PFSK-1 (cell line): ENCODE results near the gene NDC80.

Experiments
- FOXP2 ChIP-seq: optimal IDR thresholded peaks from 2 replicates; pipeline ENCODE3; 2011; ENCODE audit warnings: borderline replicate concordance, control low read depth, inconsistent platforms; ENCODE audit not compliant: insufficient read depth; ENCODE audit errors: extremely low read length, extremely low read depth
- POLR2AphosphoS5 ChIP-seq: IDR thresholded peaks from 2 replicates; pipeline ENCODE4 v1.6.1; 2012; ENCODE audit warnings: low read depth, mild to moderate bottlenecking, control low read depth, low read length, moderate library complexity
- SIN3A ChIP-seq: IDR thresholded peaks from 2 replicates; pipeline ENCODE4 v1.6.1; 2012; ENCODE audit warnings: mild to moderate bottlenecking, low read length, moderate library complexity, borderline replicate concordance; ENCODE audit not compliant: insufficient read depth
- TAF1 ChIP-seq: IDR thresholded peaks from 2 replicates; pipeline ENCODE4 v1.6.1; 2012; ENCODE audit warnings: low read length, control low read depth, borderline replicate concordance; ENCODE audit not compliant: insufficient read depth
- TF ChIP-seq, protein P1 (sequence below), 2 experiments: IDR thresholded peaks; 2 replicates each; pipeline versions ENCODE4 v1.6.1 to v1.8.0; 2011 to 2012; ENCODE audit warnings: low read depth in 2 of 2, low read length in 2 of 2, control low read depth in 1 of 2, inconsistent platforms in 1 of 2, mild to moderate bottlenecking in 1 of 2, moderate library complexity in 1 of 2; ENCODE audit not compliant: insufficient read depth in 1 of 2

The NDC80 gene

DNA sequence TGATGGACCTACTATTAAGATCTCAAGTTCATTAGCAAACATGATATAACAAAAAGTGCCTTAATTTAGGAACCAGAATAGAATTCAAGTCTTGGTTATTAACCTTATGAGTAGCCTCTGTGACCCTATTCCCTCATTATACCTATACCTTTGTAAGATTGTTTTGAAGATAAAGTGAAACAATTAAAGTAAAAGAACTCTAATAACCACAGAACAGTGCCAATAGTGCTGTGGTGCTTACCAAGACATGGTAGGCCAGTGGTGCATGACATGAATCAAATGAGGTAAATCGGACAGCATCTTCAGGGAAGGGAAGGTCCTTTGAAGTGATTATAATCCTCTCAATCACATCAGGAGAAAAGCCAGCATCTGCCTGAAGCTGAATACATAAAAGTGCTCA, 36.5 kb upstream of the NDC80 start:
- TF ChIP-seq FOXP2: no peak
- TF ChIP-seq SIN3A: no peak
- TF ChIP-seq, protein P1, sequence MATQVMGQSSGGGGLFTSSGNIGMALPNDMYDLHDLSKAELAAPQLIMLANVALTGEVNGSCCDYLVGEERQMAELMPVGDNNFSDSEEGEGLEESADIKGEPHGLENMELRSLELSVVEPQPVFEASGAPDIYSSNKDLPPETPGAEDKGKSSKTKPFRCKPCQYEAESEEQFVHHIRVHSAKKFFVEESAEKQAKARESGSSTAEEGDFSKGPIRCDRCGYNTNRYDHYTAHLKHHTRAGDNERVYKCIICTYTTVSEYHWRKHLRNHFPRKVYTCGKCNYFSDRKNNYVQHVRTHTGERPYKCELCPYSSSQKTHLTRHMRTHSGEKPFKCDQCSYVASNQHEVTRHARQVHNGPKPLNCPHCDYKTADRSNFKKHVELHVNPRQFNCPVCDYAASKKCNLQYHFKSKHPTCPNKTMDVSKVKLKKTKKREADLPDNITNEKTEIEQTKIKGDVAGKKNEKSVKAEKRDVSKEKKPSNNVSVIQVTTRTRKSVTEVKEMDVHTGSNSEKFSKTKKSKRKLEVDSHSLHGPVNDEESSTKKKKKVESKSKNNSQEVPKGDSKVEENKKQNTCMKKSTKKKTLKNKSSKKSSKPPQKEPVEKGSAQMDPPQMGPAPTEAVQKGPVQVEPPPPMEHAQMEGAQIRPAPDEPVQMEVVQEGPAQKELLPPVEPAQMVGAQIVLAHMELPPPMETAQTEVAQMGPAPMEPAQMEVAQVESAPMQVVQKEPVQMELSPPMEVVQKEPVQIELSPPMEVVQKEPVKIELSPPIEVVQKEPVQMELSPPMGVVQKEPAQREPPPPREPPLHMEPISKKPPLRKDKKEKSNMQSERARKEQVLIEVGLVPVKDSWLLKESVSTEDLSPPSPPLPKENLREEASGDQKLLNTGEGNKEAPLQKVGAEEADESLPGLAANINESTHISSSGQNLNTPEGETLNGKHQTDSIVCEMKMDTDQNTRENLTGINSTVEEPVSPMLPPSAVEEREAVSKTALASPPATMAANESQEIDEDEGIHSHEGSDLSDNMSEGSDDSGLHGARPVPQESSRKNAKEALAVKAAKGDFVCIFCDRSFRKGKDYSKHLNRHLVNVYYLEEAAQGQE (IDR thresholded peaks at IDR 0.05; ENCODE audit: insufficient read depth in 1 of 2, low read depth in 2 of 2, low read length in 2 of 2): no peak
- TF ChIP-seq POLR2AphosphoS5: no peak
- TF ChIP-seq TAF1: no peak

DNA sequence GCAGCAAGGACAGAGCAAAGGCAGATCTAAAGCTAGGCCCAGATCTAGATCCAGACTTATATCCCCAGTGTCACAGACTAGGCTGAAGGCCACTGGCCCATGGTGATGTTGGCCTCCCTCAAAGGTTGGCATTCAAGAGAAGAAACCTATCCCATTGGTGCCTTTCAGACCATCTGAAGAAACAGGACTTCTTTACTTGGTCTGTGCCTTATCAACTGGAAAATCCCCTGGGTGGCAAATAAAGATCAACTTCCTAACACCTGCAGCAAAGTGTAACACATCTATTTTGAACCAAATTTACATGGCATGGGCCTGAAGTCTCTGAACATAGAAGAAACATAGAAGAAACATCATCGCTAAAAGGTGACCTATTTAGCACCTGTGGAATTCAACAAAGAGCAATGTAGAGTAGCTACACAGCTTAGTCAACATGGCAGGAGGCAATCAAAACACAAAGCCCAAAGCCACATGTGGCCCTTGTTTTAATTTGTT, 35.9 kb upstream of the NDC80 start:
- TF ChIP-seq SIN3A: no peak
- no peak for TF ChIP-seq TAF1
- TF ChIP-seq, protein P1 (IDR thresholded peaks at IDR 0.05; ENCODE audit: insufficient read depth in 1 of 2, low read depth in 2 of 2, low read length in 2 of 2): no peak
- TF ChIP-seq FOXP2: no peak
- TF ChIP-seq POLR2AphosphoS5: no peak

DNA sequence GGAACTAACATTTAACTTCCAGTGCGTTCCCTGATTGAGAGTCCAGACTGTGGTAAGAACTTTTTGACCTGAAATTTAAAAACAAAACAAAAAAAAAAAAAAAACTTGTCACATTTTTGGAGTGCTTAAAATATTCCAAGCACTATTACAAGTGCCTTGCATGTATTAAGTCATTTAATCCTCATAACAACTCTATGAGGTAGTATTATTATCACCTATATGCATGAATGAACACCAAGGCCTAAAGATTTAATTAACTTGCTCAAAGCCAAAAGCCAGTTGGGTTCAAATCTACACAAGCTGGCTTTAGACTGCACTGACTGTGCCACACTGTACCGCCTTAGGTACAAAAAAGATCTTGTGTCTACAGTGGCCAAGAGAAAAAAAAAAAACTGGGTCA, 35.3 kb upstream of the NDC80 start:
- TF ChIP-seq POLR2AphosphoS5 (no peak), SIN3A (no peak), FOXP2 (no peak), TAF1 (no peak)
- TF ChIP-seq, protein P1 (IDR thresholded peaks at IDR 0.05; ENCODE audit: insufficient read depth in 1 of 2, low read depth in 2 of 2, low read length in 2 of 2): no peak

DNA sequence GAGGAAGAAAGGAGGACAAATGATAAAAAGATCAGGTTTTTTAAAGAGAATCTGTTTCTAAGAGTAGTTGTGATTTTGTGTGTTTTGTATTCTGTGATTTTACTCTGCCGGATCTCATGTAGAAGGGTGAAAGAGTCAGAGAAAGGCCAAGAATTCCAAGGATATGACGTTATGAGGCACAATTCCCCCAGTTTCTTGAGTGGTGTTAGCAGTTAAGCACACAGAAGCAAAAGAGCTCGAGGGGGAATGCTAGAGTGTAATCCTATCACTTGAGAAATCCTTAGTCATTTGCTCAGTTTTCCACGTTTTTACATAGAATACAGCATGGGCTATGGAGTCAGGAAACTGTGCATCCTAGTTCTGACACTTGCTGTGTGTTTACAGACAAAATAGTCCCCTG, 34.9 kb upstream of the NDC80 start:
- no peak for TF ChIP-seq TAF1
- no peak for TF ChIP-seq POLR2AphosphoS5

DNA sequence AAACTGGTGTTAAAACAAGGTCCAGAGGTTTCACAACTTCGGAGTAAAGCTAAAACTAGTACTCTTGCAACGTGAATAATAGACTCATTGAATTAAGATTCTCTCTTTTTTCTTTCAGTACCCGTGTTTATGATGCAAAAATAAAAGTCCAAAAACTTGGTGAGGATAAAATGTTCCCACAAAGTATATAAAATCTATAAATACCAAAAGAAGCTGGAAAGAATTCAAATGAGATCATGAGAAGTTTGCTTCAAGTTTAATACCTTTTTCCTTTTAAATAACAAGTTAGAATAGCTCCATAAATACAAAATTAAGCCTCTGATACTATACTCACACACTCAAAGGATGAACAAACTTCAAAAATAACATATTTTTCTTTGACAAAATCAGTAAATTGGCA, 34.1 kb upstream of the NDC80 start:
- TF ChIP-seq TAF1 (no peak), FOXP2 (no peak), SIN3A (no peak), POLR2AphosphoS5 (no peak)
- TF ChIP-seq, protein P1 (IDR thresholded peaks at IDR 0.05; ENCODE audit: insufficient read depth in 1 of 2, low read depth in 2 of 2, low read length in 2 of 2): no peak
